PFSK-1 (cell line): ENCODE results near the gene CYP2B6.

ENCODE experiments used
- FOXP2 ChIP-seq: optimal IDR thresholded peaks from 2 replicates; pipeline ENCODE3; 2011; ENCODE audit warnings: borderline replicate concordance, control low read depth, inconsistent platforms; ENCODE audit not compliant: insufficient read depth; ENCODE audit errors: extremely low read length, extremely low read depth
- POLR2AphosphoS5 ChIP-seq: IDR thresholded peaks from 2 replicates; pipeline ENCODE4 v1.6.1; 2012; ENCODE audit warnings: low read depth, mild to moderate bottlenecking, control low read depth, low read length, moderate library complexity
- SIN3A ChIP-seq: IDR thresholded peaks from 2 replicates; pipeline ENCODE4 v1.6.1; 2012; ENCODE audit warnings: mild to moderate bottlenecking, low read length, moderate library complexity, borderline replicate concordance; ENCODE audit not compliant: insufficient read depth
- TAF1 ChIP-seq: IDR thresholded peaks from 2 replicates; pipeline ENCODE4 v1.6.1; 2012; ENCODE audit warnings: low read length, control low read depth, borderline replicate concordance; ENCODE audit not compliant: insufficient read depth
- TF ChIP-seq, protein P1 (sequence below), 2 experiments: IDR thresholded peaks; 2 replicates each; pipeline versions ENCODE4 v1.6.1 to v1.8.0; 2011 to 2012; ENCODE audit warnings: low read depth in 2 of 2, low read length in 2 of 2, control low read depth in 1 of 2, inconsistent platforms in 1 of 2, mild to moderate bottlenecking in 1 of 2, moderate library complexity in 1 of 2; ENCODE audit not compliant: insufficient read depth in 1 of 2

The CYP2B6 gene

DNA sequence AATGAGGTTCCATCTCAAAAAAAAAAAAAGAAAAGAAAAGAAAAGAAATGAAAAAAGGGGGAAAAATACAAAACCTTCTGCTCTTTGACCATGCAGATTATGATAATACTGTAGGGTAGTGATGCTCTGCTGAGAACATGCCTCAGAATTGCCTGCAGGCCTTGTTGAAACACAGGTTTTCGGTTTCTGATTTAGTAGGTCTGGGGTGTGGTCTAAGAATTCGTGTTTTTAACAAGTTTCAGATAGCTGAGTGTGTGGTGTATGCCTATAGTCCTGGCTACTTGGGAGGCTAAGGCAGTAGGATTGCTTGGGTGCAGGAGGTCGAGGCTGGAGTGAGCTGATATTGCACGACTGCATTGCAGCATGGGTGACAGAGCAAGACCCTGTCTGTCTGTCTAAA, 14.9 kb upstream of the CYP2B6 start:
- TF ChIP-seq, protein P1, sequence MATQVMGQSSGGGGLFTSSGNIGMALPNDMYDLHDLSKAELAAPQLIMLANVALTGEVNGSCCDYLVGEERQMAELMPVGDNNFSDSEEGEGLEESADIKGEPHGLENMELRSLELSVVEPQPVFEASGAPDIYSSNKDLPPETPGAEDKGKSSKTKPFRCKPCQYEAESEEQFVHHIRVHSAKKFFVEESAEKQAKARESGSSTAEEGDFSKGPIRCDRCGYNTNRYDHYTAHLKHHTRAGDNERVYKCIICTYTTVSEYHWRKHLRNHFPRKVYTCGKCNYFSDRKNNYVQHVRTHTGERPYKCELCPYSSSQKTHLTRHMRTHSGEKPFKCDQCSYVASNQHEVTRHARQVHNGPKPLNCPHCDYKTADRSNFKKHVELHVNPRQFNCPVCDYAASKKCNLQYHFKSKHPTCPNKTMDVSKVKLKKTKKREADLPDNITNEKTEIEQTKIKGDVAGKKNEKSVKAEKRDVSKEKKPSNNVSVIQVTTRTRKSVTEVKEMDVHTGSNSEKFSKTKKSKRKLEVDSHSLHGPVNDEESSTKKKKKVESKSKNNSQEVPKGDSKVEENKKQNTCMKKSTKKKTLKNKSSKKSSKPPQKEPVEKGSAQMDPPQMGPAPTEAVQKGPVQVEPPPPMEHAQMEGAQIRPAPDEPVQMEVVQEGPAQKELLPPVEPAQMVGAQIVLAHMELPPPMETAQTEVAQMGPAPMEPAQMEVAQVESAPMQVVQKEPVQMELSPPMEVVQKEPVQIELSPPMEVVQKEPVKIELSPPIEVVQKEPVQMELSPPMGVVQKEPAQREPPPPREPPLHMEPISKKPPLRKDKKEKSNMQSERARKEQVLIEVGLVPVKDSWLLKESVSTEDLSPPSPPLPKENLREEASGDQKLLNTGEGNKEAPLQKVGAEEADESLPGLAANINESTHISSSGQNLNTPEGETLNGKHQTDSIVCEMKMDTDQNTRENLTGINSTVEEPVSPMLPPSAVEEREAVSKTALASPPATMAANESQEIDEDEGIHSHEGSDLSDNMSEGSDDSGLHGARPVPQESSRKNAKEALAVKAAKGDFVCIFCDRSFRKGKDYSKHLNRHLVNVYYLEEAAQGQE (IDR thresholded peaks at IDR 0.05; ENCODE audit: insufficient read depth in 1 of 2, low read depth in 2 of 2, low read length in 2 of 2), result no peak
- TF ChIP-seq SIN3A (no peak), FOXP2 (no peak), POLR2AphosphoS5 (no peak), TAF1 (no peak)

DNA sequence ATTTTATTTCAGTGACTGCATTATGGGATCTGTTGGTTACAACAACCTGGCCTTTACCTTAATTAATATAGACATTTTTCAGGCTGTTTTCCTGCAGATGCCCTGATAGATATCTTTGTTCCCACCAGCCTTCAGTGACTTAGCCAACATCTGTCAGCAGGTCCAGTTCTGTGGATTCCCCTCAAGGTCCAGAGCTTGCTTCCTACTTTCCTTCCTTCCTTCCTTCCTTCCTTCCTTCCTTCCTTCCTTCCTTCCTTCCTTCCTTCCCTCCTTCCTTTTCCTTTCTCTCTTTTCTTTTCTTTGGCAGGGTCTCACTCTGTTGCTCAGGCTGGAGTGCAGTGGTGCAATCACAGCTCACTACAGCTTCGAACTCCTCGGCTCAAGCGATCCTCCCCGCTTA, 14.4 kb upstream of the CYP2B6 start:
- TF ChIP-seq, protein P1 (IDR thresholded peaks at IDR 0.05; ENCODE audit: insufficient read depth in 1 of 2, low read depth in 2 of 2, low read length in 2 of 2), result no peak
- TF ChIP-seq TAF1 (no peak), FOXP2 (no peak), POLR2AphosphoS5 (no peak), SIN3A (no peak)

DNA sequence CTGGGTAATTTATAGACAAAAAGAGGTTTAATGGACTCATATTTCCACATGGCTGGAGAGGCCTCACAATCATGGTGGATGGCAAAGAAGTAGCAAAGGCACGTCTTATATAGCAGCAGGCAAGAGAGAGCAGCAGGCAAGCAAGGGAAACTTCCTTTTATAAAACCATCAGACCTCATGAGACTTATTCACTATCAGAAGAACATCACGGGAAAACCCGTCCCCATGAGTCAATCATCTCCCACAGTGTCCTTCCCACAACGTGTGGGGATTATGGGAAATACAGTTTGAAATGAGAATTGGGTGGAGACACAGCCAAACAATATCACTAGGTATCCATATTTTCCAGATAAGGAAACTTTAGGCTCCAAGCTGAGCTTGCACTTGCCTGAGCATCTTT, 9.5 kb upstream of the CYP2B6 start:
- TF ChIP-seq TAF1, result no peak
- no peak for TF ChIP-seq SIN3A
- TF ChIP-seq, protein P1 (IDR thresholded peaks at IDR 0.05; ENCODE audit: insufficient read depth in 1 of 2, low read depth in 2 of 2, low read length in 2 of 2), result no peak
- no peak for TF ChIP-seq FOXP2
- TF ChIP-seq POLR2AphosphoS5, result no peak

DNA sequence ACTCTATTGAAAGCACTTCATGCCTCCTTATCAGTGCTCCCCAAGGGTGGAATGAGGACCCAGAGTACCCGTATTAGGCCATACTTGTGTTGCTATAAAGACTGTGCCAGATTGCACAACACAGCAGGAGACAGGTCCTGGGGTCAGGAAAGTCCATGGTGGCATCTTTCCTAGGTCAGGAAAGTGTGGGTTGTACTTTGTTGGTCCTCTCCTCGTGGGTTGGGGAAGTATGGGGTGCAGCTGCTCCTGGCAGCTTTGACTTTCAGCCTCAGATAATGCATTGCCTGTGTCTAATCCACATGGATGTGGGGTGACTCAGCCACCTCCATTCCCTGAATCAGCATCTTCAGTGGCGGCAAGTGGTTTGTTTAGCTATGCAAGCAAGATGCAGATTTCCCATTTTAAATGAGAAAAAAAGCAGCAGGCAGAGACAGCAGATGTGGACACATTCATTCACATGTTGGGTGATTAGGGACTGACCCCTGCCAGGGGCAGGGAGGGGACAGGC, 8.4 kb upstream of the CYP2B6 start:
- TF ChIP-seq POLR2AphosphoS5, result no peak
- TF ChIP-seq FOXP2, result no peak
- no peak for TF ChIP-seq SIN3A
- no peak for TF ChIP-seq TAF1
- TF ChIP-seq, protein P1 (IDR thresholded peaks at IDR 0.05; ENCODE audit: insufficient read depth in 1 of 2, low read depth in 2 of 2, low read length in 2 of 2), result no peak

DNA sequence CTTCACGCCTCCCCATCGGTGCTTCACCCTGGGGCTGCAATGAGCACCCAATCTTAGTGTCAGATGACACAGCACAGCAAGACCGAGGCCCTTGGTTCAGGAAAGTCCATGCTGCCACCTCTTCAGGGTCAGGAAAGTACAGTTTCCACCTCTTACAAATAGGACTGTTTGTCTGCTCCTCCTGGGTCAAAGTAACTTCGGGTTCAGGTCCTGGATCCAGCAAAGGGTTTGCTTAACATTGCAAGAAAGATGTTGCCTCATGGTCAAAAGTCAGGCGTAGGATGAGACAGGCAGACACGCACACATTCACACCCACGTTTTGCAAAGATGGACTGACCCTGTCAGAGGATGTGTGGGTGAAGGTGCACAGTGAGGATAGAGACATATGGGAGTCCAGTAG, 1.6 kb upstream of the CYP2B6 start:
- TF ChIP-seq, protein P1 (IDR thresholded peaks at IDR 0.05; ENCODE audit: insufficient read depth in 1 of 2, low read depth in 2 of 2, low read length in 2 of 2), result no peak
- TF ChIP-seq POLR2AphosphoS5 (no peak), FOXP2 (no peak), SIN3A (no peak)
